Effector memory CD8-positive, alpha-beta T cell (primary cell): ENCODE data around the gene ZNF860.

Experiments
- ATAC-seq: fragments of 150-1000 bp; cut with Tn5 transposase; replicated peaks from 2 replicates; pipeline ENCODE4 v1.10.0; 2021; ENCODE audit warnings: mild to moderate bottlenecking, moderate library complexity
- DNase-seq, 3 experiments: peaks; one replicate each; pipeline ENCODE4 v3.0.0; 2021
- H3K27ac Mint-ChIP-seq, 2 donors: one replicate each; pipeline ENCODE4 v1.8.0; 2022; ENCODE audit warnings: mild to moderate bottlenecking in 2 of 2, mixed read lengths in 2 of 2, moderate library complexity in 2 of 2
- H3K27me3 Mint-ChIP-seq, 2 donors: one replicate each; pipeline ENCODE4 v1.8.0; 2022; ENCODE audit warnings: mixed read lengths in 2 of 2
- H3K36me3 Mint-ChIP-seq: one replicate; pipeline ENCODE4 v1.8.0; 2022; ENCODE audit warnings: mild to moderate bottlenecking, moderate library complexity, mixed read lengths; ENCODE audit not compliant: insufficient read depth
- H3K4me1 Mint-ChIP-seq, 2 donors: one replicate each; pipeline ENCODE4 v1.8.0; 2022; ENCODE audit warnings: low read depth in 2 of 2, mixed read lengths in 2 of 2
- H3K4me3 Mint-ChIP-seq, 2 donors: one replicate each; pipeline ENCODE4 v1.8.0; 2022; ENCODE audit warnings: mild to moderate bottlenecking in 2 of 2, mixed read lengths in 2 of 2, moderate library complexity in 2 of 2
- H3K9me3 Mint-ChIP-seq, 2 donors: one replicate each; pipeline ENCODE4 v1.8.0; 2022; ENCODE audit warnings: mixed read lengths in 2 of 2

The ZNF860 gene

GRCh38 chr3:31952205-31952604, 29.3 kb upstream of the ZNF860 start:
- Mint-ChIP-seq H3K27ac (no peak overlapping the region), H3K27me3 (peaks cover 18 to 29% of the 10 kb centered on the region in 2 donors), H3K36me3 (no peaks in the 10 kb centered on the region), H3K9me3 (peaks cover 3 to 7% of the 10 kb centered on the region in 2 donors), H3K4me1 (peaks cover 0 to 3% of the 10 kb centered on the region in 2 donors), H3K4me3 (no peak overlapping the region)
- ATAC-seq (peak; percentile 41), DNase-seq (no peak)

- H3K36me3 Mint-ChIP-seq, result no peaks in the 10 kb centered on the region
- ATAC-seq (no peak), DNase-seq (no peak)
- H3K4me3 Mint-ChIP-seq, result no peak overlapping the region
- no peak overlapping the region for H3K27ac Mint-ChIP-seq
- peaks cover 18 to 20% of the 10 kb centered on the region in 2 donors for H3K27me3 Mint-ChIP-seq
- peaks cover 0 to 3% of the 10 kb centered on the region in 2 donors for H3K4me1 Mint-ChIP-seq
- peaks cover 3 to 7% of the 10 kb centered on the region in 2 donors for H3K9me3 Mint-ChIP-seq
Measured at GRCh38 chr3:31953091-31953490, 28.5 kb upstream of the ZNF860 start.

- no peak for ATAC-seq
- DNase-seq, result no peak
- Mint-ChIP-seq H3K27me3 (peaks cover 18 to 19% of the 10 kb centered on the region in 2 donors), H3K4me3 (no peak overlapping the region), H3K36me3 (no peaks in the 10 kb centered on the region), H3K9me3 (peaks cover 3 to 7% of the 10 kb centered on the region in 2 donors), H3K27ac (no peak overlapping the region), H3K4me1 (peaks cover 0 to 3% of the 10 kb centered on the region in 2 donors)
Measured at GRCh38 chr3:31953636-31954035, 27.9 kb upstream of the ZNF860 start.

- Mint-ChIP-seq H3K27me3 (peaks cover 28 to 29% of the 10 kb centered on the region in 2 donors), H3K27ac (no peak overlapping the region), H3K4me1 (peaks cover 5 to 9% of the 10 kb centered on the region in 2 donors), H3K36me3 (no peaks in the 10 kb centered on the region), H3K9me3 (peaks cover 3 to 7% of the 10 kb centered on the region in 2 donors), H3K4me3 (no peak overlapping the region)
- DNase-seq (no peak), ATAC-seq (no peak)
Measured at GRCh38 chr3:31955581-31955980, 26.0 kb upstream of the ZNF860 start.

GRCh38 chr3:31957106-31957505, 24.4 kb upstream of the ZNF860 start:
- H3K36me3 Mint-ChIP-seq, result no peaks in the 10 kb centered on the region
- H3K27ac Mint-ChIP-seq, result no peak overlapping the region
- no peak for DNase-seq
- peaks cover 3 to 7% of the 10 kb centered on the region in 2 donors for H3K9me3 Mint-ChIP-seq
- H3K27me3 Mint-ChIP-seq, result peaks cover 35 to 36% of the 10 kb centered on the region in 2 donors
- no peak overlapping the region for H3K4me3 Mint-ChIP-seq
- H3K4me1 Mint-ChIP-seq, result peaks cover 5 to 10% of the 10 kb centered on the region in 2 donors
- ATAC-seq, result no peak

GRCh38 chr3:31958701-31959152, 22.8 kb upstream of the ZNF860 start:
- H3K4me3 Mint-ChIP-seq, result no peak overlapping the region
- H3K4me1 Mint-ChIP-seq, result peaks cover 5 to 8% of the 10 kb centered on the region in 2 donors

GRCh38 chr3:31959251-31959650, 22.3 kb upstream of the ZNF860 start:
- H3K36me3 Mint-ChIP-seq, result peaks cover 2% of the 10 kb centered on the region
- H3K27ac Mint-ChIP-seq, result no peak overlapping the region
- H3K4me3 Mint-ChIP-seq, result no peak overlapping the region
- ATAC-seq (no peak), DNase-seq (no peak)
- H3K4me1 Mint-ChIP-seq, result peaks cover 5 to 8% of the 10 kb centered on the region in 2 donors
- H3K9me3 Mint-ChIP-seq, result peaks cover 3 to 7% of the 10 kb centered on the region in 2 donors
- peaks cover 32 to 39% of the 10 kb centered on the region in 2 donors for H3K27me3 Mint-ChIP-seq

More at GRCh38 chr3:31958701-31959152, 22.8 kb upstream of the ZNF860 start:
- Mint-ChIP-seq H3K27me3 (peaks cover 30 to 33% of the 10 kb centered on the region in 2 donors), H3K9me3 (peaks cover 3 to 7% of the 10 kb centered on the region in 2 donors), H3K36me3 (peaks cover 2% of the 10 kb centered on the region), H3K27ac (no peak overlapping the region)
- ATAC-seq, result no peak
- DNase-seq, result no peak

- DNase-seq (no peak), ATAC-seq (no peak)
- Mint-ChIP-seq H3K27ac (no peak overlapping the region), H3K9me3 (peaks cover 3 to 7% of the 10 kb centered on the region in 2 donors), H3K4me1 (peaks cover 5 to 8% of the 10 kb centered on the region in 2 donors), H3K36me3 (peaks cover 2% of the 10 kb centered on the region), H3K4me3 (no peak overlapping the region), H3K27me3 (peaks cover 28 to 42% of the 10 kb centered on the region in 2 donors)
Measured at GRCh38 chr3:31959951-31960792, 21.4 kb upstream of the ZNF860 start.

- no peak overlapping the region for H3K4me3 Mint-ChIP-seq
Measured at GRCh38 chr3:31960793-31961431, 20.6 kb upstream of the ZNF860 start.

GRCh38 chr3:31962801-31963205, 18.7 kb upstream of the ZNF860 start:
- Mint-ChIP-seq H3K36me3 (peaks cover 2% of the 10 kb centered on the region), H3K9me3 (no peaks in the 10 kb centered on the region), H3K27me3 (peaks cover 28 to 36% of the 10 kb centered on the region in 2 donors), H3K4me1 (peaks cover 5 to 8% of the 10 kb centered on the region in 2 donors), H3K4me3 (no peak overlapping the region), H3K27ac (no peak overlapping the region)
- ATAC-seq, result no peak
- DNase-seq, result no peak

More at GRCh38 chr3:31960793-31961431, 20.6 kb upstream of the ZNF860 start:
- Mint-ChIP-seq H3K36me3 (peaks cover 2% of the 10 kb centered on the region), H3K27ac (no peak overlapping the region), H3K9me3 (no peaks in the 10 kb centered on the region), H3K4me1 (peaks cover 5 to 8% of the 10 kb centered on the region in 2 donors), H3K27me3 (peaks cover 28 to 36% of the 10 kb centered on the region in 2 donors)
- DNase-seq (no peak), ATAC-seq (no peak)

- H3K9me3 Mint-ChIP-seq, result no peaks in the 10 kb centered on the region
- no peaks in the 10 kb centered on the region for H3K4me1 Mint-ChIP-seq
- no peak for DNase-seq
- no peak overlapping the region for H3K27ac Mint-ChIP-seq
- peaks cover 11 to 37% of the 10 kb centered on the region in 2 donors for H3K27me3 Mint-ChIP-seq
- peaks cover 7% of the 10 kb centered on the region for H3K36me3 Mint-ChIP-seq
- no peak overlapping the region for H3K4me3 Mint-ChIP-seq
- no peak for ATAC-seq
Measured at GRCh38 chr3:31966978-31967591, 14.5 kb upstream of the ZNF860 start.

- no peak overlapping the region for H3K27ac Mint-ChIP-seq
- no peak overlapping the region for H3K4me3 Mint-ChIP-seq
- H3K9me3 Mint-ChIP-seq, result no peaks in the 10 kb centered on the region
- peaks cover 16 to 41% of the 10 kb centered on the region in 2 donors for H3K27me3 Mint-ChIP-seq
- H3K36me3 Mint-ChIP-seq, result peaks cover 7% of the 10 kb centered on the region
- ATAC-seq, result no peak
- DNase-seq, result no peak
- H3K4me1 Mint-ChIP-seq, result no peaks in the 10 kb centered on the region
Measured at GRCh38 chr3:31967592-31967991, 14.0 kb upstream of the ZNF860 start.

GRCh38 chr3:31968369-31968926, 13.1 kb upstream of the ZNF860 start:
- Mint-ChIP-seq H3K27ac (no peak overlapping the region), H3K4me3 (no peak overlapping the region), H3K36me3 (peaks cover 7% of the 10 kb centered on the region), H3K4me1 (no peaks in the 10 kb centered on the region), H3K27me3 (peaks cover 19 to 41% of the 10 kb centered on the region in 2 donors), H3K9me3 (no peaks in the 10 kb centered on the region)
- no peak for ATAC-seq
- DNase-seq, result no peak
